Daoy (cell line): ENCODE data around the gene SLC34A1. TPM values are rescaled to one million over a fixed set of nuclear protein-coding genes. Genes with fewer than 3 reads are reported as not detected.
"Not testable (repeated sequence)": the region's sequence is repeated elsewhere in the genome, so short reads cannot be mapped to it uniquely, and the experiment has no call there.

Source experiments
- DNase-seq: peaks from one replicate; pipeline ENCODE4 v3.0.0-alpha.2; 2015; ENCODE audit warnings: low read depth
- total RNA-seq: library from RNA; depleted of rRNA; stranded (reverse); fragments of >200 nt; shearing (Covaris generic); gene quantifications from 2 replicates; pipeline ENCODE4 v1.2.3, GENCODE V29; 2014; rRNA removed

SLC34A1 gene, protein sequence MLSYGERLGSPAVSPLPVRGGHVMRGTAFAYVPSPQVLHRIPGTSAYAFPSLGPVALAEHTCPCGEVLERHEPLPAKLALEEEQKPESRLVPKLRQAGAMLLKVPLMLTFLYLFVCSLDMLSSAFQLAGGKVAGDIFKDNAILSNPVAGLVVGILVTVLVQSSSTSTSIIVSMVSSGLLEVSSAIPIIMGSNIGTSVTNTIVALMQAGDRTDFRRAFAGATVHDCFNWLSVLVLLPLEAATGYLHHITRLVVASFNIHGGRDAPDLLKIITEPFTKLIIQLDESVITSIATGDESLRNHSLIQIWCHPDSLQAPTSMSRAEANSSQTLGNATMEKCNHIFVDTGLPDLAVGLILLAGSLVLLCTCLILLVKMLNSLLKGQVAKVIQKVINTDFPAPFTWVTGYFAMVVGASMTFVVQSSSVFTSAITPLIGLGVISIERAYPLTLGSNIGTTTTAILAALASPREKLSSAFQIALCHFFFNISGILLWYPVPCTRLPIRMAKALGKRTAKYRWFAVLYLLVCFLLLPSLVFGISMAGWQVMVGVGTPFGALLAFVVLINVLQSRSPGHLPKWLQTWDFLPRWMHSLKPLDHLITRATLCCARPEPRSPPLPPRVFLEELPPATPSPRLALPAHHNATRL
- total RNA-seq, result not detected in 2 replicates

DNA sequence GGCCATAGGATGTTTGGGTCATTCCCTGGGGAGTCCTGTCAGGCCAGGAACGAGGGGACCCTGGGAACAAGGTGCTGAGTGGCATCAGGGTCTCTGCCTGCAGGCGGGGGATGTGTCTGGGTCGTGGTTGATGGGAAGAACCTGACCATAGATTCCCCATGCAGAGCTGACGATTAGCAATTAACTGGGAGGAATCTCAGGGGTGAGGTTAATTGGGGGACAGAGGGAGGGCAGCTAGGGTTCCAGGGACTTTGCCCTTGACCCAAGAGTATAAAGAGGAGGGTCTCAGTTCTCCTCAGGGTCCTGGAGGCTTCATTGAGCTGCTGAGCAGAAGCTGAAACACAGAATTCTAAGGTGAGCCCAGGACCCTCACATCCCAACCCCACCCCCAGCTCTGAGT lies at the start of gene SLC34A1:
Gene SLC34A1 (plus strand): TSS at position 301 of the 400 bp plus-strand sequence. CDS start 1,308 bp downstream, outside the sequence.
- no peak for DNase-seq

DNA sequence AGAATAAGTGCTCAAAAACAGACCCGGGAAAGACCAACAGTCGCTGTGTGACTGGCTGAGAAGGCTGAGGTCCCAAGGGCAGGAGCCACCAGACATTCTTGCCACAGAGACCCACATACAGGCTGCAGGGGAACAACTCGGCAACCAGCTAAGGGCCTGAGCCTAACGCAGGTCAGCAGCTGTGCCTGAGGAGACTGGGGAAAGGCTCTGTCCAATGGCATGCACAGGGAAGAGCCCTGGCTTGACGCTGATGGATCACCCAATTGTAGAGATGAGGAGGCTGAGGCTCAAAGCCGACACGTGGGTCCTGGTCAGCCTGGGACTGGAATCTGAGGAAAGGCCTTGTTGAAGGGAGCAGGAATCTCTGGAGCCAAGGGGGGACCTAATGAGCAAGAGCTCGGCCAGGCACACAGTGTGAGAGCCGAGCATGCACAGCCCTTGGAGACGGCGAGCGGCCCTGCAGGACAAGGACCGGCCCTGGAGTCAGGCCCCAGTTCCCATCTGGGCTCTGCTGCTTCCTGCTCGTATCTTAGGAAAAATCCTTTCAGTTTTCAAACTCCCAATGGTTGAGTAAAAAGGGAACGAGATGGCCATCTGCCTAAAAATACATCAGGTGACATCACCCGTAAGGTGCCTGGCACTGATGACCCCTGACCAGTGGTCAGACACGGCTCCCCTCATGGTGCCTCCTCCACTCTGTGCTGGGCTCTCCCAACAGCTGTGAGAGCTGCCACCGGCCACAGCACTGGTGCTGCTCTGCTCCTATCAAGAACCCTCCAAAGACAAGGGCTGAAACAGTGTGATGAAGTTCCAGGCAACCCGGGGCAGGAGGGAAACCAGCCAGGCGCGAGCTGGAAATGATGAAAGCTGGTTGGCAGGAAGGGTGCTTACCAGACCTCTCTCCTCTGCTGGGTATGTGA lies 49.2 kb upstream of the SLC34A1 start:
- no peak for DNase-seq

DNA sequence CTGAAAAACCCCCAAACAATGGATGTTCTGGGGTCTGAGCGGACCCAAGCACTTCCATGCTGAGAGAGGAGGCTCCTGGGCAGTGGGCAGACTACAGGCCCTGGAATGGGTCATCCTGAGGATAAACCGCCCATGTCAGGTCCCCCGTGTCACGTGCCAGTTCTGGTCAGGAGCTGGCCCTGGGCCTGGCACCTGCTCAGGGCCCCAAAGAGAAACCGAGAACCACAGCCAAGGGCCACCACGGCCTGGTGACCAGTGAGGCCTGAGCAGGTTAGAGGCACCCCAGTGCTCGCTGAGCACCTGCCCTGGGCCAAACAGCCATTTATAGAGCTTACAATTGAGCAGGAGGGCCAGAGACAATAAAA lies 48.6 kb upstream of the SLC34A1 start:
- no peak for DNase-seq

DNA sequence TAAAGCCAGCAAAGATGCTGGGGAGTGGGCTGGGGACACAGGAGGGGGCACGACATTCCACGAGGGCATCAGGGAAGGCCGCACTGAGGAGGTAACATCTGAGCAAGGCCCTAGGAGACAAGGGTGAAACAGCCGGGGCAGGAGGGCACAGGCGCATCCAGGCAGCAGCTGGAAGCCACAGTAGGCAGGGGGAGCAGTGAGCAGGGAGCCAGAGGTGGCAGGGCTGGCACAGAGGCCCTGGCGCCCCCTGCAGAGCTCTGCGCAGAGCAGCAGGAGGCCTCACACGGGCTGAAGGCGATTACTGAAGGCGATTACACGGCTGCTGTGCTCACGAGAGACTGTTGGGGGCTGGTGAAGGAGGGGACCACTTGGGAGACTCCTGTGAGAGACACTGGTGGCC lies 48.1 kb upstream of the SLC34A1 start:
- DNase-seq, result peak; percentile 46

DNA sequence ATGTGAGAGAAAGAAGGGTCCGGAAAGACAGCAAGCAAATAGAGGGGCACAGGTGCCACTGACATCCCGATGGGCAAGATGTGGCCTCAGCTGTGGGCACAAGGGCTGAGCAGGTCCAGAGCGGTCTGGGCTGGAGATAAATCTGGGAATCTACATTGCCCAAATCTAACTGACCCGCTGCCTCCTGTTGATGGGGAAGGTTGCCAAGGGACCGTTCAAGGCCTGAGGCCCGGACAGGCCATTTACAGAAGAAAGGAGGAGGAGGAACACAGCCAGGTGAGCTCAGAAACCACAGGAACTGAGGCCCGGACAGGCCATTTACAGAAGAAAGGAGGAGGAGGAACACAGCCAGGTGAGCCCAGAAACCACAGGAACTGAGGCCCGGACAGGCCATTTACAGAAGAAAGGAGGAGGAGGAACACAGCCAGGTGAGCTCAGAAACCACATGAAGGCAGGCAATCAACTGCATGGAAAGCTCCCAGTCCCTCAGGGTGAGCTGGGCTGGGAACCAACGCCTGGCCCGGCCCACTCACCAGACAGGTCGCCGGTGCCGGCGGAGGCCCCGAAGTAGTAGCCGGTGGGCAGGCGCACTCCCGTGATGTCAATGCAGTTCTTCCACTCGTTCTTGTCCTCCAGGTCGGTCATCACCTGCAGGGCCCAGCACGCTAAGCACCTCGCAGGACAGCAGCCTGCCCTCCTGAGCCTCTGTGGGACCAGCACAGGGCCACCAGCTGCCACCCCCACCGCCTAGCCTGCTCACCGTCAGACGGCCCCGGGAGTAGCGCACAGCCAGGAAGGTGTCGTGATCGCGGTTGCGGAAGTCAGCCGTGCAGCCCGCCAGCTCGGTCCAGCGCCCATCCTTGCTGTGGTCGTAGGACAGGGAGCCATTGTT lies 47.4 kb upstream of the SLC34A1 start:
- no peak for DNase-seq

DNA sequence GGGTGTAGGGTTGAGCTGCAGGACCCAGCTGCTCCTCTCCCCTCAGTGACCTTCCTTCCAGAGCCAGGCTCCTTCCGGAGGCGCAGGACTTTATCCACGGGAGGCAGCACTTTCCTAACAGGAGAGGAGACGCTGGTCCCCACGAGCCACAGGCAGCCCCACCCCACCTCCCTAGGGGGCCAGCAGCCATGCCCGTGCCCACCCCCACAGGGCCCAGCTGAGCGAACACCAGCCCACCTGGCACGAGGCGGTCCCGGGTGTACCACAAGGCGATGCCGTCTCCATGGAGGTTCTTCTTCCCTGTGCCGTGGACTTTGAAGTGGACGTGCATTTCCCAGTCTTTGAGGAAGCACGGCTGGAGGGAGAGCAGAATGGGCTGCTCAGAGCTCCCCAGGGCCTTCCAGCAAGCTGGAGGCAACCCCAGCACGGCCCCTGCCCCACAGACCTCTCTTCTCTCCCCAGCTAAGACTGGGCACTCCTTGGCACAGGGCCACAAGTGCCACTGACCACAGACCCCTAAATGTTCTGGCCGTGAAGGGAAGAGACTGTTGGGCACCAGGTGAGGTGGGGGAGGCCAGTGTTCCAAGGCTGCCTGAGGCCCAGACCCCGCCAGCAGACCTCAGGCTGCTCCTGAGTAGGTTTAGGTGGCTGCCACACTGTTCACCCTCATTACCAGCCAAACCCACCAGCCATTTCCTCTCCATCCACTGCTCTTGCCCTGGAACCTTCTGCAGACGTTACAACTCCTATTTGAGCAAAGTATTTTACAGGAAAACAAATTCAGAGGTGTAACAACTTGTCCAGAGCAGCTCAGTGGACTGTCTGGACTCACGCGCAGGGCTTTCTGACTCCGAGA lies 45.8 kb upstream of the SLC34A1 start:
- no peak for DNase-seq

DNA sequence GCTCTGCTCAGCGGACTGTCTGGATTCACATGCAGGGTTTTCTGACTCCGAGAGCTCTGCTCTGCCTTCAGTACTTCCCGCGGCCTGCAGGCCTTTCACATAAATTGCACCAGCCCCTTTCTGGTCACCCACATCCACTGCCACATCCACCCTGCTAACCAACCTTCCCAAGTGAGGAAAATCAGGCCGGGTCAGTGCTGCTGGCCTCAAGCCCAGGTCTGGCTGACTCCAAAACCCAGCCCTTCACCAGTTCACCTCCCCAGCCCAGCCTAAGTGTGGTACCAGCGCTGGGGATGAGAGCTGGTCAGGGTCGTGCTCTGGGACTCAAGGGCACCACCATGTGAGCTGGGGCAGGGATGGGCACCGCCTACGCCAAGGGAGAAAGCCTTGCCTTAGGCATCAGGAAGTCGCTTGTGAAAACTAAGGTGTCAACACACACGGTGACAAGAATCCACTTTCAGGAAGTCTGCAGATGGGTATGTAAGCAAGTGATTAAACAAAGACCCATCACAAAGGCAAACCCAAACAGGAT lies 45.1 kb upstream of the SLC34A1 start:
- no peak for DNase-seq

DNA sequence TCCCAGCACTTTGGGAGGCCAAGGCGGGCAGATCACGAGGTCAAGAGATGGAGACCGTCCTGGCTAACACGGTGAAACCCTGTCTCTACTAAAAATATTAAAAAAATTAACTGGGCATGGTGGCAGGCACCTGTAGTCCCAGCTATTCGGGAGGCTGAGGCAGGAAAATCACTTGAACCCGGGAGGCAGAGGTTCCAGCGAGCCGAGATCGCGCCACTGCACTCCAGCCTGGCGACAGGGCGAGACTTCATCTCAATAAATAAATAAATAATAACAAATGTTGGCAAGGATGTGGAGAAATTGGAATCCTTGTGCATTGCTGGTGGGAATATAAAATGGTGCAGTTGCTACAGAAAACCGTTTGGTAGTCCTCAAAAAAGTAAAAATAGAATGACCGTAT lies 41.2 kb upstream of the SLC34A1 start:
- DNase-seq, result not testable (repeated sequence)

DNA sequence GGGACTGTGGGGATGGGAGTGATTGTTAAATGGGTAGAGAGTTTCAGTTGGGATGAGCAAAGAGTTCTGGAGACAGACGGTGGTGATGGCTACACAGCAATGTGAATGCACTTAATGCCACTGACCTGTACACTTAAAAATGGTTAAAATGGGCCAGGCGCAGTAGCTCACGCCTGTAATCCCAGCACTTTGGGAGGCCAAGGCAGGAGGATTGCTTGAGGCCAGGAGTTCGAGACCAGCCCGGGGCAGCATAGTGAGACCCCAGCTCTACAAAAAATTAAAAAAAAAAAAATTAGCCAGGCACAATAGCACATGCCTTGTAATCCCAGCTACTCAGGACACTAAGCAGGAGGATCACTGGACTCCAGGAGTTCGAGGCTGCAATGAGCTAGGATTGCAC lies 40.5 kb upstream of the SLC34A1 start:
- no peak for DNase-seq

DNA sequence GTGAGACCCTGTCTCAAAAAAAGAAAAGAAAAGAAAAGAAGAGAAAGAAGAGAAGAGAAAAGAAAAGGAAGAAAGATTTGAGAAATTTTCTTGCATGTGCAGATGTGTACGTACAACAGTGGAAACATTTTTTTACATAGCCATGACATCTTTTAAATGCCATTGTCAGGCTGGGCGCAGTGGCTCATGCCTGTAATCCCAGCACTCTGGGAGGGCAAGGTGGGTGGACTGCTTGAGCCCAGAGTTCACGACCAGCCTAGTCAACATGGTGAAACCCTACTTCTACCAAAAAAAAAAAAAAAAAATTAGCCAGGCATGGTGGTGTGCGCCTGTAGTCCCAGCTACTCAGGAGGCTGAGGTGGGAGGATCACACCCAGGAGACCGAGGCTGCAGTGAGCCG lies 39.3 kb upstream of the SLC34A1 start:
- DNase-seq, result no peak

DNA sequence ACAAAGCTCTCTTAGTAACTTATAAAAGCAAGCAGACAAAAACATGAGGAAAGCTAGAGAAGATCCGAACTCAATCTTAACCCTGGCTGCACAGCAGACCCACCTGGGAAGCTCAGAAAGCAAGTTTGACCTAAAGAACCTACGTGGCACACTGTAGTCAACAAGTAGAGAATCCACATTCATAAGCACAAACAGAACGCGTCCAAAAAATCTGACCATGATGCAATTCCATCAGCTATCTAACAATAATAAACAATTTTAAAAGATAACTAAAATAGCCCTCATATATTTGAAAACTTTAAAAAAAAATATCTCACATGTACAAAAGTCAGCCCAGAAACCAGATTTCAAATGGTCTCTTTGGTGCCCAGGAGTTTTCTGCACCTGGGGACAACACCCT lies 37.4 kb upstream of the SLC34A1 start:
- DNase-seq, result no peak

DNA sequence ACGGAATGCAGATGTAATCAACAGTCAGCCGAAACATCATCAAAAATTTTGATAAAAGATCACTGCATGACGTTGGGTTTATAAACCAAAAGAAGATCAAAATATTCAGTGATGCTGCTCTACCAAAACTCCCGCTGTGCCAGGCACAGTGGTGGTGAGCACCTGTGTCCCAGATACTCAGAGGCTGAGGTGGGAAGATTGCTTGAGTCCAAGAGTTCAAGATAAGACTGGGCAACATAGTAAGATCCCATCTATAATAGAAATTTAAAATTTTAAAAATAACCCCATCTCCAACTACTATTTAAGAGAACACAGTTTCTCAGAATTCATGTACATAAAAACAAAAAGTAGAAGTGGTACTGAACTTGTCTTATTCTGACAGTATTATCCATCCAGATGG lies 36.5 kb upstream of the SLC34A1 start:
- no peak for DNase-seq

DNA sequence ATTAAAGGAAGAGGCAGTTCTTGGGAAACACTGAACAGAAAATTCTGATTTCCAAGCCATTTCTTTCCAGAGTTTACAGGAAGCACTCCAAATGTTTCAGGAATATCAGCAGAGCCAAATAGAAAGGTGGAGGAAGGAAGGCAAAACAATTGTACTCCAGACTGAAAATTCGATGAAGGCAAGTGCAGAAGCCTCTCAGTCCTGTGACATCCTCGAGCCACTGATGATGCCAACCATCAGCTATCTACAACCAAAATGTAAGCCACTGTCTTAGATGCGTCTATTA lies 34.9 kb upstream of the SLC34A1 start:
- DNase-seq, result no peak

DNA sequence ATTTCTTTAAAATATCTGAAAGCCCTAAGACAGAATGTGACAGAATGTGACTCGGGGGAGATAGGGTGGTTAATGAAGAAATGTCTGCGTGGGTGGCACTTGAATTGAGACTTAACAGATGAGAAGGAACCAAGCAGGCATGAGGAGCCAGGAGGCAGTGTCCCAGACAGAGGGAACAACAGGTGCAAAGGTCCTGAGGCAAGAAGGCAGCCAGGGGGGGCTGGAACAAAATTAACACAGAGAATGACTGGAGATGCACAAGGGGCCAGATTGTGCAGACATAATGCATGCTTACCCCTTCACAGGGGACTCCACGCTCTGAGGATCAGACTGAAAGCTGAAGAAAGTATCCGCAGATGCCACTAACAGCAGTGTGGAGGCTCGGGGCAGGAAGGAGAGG lies 34.5 kb upstream of the SLC34A1 start:
- no peak for DNase-seq

DNA sequence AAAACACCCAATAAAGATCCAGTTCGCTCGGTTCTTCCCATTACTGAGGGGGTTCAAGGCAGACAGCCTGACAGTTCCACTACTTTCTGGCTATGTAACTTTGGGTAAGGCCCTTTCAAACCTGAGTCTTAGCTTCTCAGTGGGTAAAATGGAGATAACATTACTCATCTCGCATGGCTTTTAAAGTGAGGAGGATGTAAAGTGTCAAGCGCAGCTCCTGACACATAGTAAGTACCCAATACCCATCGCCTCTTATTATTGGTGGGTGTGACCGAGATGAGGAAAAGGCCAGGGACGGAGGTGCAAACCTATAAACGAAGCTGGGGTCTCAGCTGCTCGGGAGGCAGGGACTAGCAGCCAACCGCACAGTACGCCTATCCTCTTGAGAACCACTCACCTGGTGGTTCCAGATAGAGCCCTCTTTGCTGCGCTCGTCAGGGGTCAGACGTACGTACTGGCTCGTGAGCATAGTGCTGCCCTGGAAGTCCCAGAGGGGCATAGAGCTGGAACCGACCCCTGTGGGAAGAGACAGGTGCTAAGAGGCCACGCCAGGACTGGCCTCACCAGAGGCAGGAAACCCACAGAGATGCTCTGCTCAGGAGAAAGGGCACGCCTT lies 33.4 kb upstream of the SLC34A1 start:
- DNase-seq, result no peak

DNA sequence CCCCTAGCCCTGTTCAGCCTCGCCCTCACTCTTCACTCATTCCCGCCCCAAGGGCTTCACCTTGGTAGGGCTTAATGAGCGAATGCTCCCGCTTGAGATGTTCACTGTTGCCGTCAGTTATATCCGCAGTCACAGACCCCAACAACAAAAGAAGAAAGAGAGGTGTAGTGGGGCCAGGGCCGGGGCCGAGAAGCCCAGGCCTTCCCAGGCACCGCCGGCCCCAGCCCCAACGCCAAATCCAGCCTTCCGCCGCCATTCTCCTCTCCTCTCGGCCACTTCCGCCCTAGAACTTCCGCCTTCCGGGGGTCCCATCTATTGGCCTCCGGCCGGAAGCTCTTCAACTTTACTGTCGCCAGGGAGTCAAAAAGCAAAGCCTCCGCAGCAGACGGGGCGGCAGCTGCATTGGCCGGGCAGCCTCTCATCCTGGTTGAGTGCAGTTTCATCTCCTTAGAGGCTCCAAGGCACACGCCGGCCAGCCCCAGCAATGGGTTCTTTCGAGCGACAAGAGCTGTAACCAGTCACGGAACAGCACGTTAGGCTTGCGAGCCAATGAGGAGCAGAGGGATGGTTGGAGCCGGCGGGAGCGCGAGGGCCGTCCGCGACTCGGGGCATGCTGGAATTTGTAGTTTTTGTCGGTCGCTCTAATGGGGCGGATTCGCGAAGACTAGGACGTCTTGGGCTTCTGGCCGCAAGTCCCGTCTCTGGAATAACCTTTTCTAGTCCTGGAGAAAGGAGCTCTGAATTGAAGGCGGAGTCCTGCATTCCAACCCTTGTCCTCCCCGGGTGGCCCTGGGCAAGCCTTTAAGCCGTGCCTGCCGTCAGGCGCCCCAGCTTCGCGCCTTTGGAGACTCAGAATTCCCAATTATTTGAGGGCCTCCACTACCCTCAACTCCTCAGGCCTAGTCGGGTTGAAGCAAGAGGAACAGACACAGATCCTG lies 32.6 kb upstream of the SLC34A1 start, which contains the start of gene LMAN2:
Gene LMAN2 (minus strand): TSS at position 277 of the 938 bp plus-strand sequence. CDS start 21 bp downstream, at position 256.
- DNase-seq, result peak; percentile 98

DNA sequence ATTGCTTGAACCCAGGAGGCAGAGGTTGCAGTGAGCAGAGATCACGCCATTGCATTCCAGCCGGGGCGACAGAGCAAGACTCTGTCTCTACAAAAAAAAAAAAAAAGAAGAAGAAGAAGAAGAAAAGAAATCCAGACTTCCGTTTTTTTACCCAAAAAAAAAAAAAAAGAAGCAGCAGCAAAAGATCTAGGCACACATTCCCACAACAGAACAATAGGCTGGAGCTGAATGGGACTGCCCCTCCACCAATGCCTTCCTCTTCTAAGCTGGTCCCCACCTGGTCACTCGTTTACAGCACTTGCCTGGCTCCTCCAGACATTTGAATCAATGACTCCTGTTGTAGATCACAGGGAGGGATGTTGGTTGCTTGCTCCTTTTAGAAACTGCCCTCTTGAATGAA lies 31.1 kb upstream of the SLC34A1 start:
- DNase-seq, result no peak

DNA sequence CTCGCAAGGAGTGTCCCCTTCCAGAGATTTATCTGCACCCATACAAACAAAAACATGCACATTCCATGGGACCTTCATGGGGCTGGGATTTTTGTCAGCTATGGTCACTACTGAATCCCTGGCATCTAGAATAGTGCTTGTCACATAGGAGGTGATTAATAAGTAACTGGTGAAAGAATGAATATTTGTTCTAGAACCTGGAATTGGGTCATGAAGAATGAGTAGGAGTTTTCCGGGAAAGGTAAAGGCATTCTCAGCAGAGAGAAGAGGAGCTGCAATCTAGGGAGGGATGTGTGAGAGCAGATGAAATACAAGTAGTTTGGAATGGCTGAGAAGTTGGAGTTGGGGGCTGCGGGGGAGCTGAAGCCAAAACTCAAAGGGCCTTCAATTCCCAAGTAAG lies 30.0 kb upstream of the SLC34A1 start:
- no peak for DNase-seq

DNA sequence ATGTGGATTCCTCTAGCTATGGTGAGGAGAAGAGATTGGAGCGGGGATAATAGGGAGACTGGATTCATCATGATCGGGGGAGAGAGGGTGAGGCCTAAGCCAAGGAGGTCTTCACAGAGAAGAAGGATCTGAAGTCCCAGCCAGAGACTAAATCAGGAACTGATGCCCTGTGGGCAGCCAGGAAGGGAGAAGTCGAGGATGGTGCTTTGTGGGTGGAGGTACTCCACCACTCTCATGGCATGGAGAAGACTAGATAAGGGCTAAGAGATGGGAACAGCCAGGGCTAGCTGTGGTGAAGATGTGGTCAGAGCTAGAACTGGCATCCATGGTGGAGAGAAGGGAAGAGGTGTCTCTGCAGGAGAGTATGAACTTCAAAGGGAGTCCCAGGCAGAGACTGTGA lies 29.5 kb upstream of the SLC34A1 start:
- DNase-seq, result no peak
